ENCODE results near the gene SEC61B.
"Not testable (repeated sequence)": the region's sequence is repeated elsewhere in the genome, so short reads cannot be mapped to it uniquely, and the experiment has no call there.

SEC61B gene

DNA sequence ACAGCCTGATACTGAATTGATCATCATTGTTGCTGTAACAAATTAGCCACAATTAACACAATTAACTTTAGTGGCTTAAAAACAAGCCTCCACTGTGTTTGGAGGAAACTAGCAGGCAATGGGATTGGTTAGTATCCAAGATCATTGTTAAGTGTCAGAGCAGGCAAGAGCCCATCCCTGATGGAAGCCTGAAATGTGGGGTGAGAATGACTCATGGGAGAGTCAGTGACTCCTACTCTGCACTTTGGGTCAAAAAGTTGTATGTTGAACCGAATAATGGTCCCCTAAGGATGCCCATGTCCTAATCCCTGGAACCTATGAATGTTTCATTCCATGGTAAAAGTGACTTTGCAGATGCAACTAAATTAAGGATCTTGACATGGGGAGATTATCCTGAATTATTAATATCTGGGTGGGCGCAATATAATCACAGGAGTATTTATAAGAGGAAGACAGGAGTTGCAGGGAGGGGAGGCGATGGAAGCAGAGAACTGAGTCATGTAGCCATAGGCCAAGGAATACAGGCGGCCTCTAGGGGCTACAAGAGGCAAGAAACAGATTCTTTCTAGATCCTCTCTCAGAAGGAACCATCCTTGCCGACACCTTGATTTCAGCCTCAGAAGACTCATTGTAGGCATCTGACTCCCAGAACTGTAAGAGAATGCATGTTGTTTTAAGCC, 29.2 kb upstream of the SEC61B start:
- no peak for DNase-seq (ENCODE audit: low spot score)

DNA sequence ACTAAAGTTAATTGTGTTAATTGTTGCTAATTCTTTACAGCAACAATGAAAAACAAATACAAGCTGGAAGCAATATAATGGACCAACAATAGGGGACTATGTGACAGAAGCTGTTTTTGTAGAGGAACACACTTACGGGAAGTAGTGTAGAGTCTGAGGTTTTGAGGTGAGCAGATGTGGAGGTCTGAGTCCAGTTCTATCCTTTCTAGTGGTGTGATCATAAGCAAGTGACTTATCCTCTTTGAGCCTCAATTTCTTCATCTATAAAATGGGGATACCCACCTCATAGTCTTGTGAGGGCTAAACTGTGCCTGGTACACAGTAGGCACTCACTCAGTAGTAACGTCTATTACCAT, 28.6 kb upstream of the SEC61B start:
- no peak for DNase-seq (ENCODE audit: low spot score)

DNA sequence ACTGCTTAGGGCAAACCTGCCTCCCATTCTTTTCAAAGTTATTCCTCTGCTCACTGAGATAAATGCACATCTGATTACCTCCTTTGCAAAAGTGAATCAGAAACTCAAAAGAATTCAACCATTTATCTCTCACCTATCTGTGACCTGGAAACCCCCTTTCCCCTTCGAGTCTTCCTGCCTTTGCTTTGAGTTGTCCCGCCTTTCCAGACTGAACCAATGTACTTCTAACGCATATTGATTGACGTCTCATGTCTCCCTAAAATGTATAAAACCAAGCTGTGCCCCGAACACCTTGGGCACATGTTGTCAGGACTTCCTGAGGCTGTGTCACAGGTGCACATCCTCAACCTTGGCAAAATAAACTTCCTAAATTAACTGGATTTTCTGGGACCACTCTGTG, 25.6 kb upstream of the SEC61B start:
- DNase-seq (ENCODE audit: low spot score): not testable (repeated sequence)

DNA sequence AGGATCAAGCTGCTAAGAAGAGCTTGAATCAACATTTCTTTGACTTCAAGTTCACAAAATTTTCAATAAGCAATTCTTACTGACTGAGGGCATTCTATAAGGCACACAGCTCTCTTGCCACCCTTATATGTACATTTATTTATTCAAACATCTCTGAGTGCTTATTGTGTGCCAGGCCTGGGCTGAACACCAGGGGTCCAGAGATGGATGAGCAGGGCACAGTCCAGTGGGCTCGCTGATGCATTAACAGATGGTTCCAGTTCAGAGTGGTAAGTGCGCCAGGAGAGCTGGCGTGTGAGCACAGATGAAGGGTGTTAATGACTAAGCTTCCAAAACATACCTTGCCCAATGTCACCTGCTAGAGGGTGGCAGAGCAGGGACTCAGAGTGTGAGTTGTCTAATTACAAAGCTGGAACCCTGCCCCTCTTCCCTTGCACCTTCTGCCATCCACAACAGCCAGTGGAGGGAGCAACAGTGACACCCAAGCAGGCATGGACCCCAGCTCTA, 24.9 kb upstream of the SEC61B start:
- no peak for DNase-seq (ENCODE audit: low spot score)

DNA sequence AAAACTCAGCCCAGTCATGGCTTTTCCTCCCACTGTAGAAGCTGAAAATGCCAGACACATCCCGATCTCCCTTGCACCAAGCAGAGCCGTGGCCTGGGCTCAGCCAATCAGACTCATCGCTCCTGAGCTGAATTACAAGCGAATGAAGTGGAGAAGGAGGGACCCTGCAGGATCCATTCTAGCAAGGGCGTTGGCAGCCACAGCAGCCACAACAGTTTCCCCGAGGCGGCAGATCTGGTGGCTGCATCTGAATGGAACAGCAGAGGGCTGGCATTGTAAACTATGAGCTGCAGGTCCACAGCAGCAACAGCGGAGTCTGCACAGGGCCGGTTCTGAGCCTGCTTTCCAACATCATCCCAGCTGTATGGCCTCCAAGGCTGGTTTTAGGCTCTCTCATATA, 24.1 kb upstream of the SEC61B start:
- no peak for DNase-seq (ENCODE audit: low spot score)

DNA sequence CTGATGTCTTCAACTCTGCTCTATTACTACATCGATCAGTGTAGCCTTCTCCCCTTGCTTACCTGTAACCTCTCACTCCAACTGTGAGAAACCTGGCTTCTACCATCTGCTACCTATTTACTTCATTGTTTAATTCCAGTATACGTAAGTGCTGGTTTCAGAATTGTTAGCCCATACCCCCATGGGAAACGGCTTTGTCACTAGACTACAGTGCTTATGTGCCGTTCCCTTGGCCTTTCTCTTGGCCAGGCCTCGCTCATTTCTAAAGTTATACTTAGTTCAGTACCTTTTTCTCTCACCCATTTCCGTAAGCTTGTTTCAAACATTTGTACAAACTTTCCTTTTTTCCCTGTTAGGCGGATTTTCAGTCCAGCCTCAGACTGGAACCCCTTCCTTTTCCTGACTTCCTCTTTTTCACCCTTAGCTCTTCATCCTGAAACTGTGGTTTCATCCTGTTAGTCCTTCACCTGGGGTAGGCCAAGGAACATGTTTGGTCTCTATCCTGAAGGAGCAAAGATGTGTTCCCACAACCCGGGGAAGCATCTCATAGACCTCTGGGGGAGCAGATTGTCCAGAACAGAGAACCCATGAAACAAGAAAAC, 22.0 kb upstream of the SEC61B start:
- DNase-seq (ENCODE audit: low spot score): no peak

DNA sequence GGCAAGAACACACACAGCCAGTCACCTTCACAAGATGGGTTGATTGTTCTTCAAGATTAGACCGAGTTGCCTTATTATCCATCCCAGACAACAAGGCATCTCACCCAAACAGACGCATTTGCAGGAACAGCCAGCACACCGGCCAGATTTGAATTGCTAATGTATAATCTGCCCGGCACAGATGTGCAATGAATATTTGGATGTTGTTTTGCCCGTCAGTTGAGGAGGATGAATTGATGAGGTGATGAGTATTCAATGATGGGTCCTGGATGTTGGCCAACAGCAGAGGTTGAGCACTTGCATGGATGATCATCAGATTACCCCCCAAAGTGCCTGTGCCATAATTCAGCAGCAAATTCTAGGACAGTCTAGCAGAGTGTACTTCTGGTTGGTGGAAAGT, 20.5 kb upstream of the SEC61B start:
- no peak for DNase-seq (ENCODE audit: low spot score)

DNA sequence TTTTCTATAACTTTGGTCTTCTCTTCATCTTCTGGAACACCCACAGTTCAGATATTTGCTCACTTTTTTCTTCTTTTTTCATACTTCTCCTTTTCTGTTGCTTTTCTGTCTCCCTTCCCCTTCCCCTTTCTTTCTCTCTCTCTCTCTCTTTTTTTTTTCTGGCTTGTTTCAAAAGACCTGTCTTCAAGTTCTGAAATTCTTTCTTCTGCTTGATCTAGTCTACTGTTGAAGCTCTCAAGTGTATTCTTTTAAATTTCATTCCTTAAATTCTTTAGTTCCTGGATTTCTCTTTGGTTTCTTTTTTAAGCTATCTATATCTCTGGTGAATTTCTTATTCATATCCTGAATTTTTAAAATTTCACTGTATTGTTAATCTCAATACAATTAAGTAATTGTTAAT, 11.5 kb upstream of the SEC61B start:
- no peak for DNase-seq (ENCODE audit: low spot score)

DNA sequence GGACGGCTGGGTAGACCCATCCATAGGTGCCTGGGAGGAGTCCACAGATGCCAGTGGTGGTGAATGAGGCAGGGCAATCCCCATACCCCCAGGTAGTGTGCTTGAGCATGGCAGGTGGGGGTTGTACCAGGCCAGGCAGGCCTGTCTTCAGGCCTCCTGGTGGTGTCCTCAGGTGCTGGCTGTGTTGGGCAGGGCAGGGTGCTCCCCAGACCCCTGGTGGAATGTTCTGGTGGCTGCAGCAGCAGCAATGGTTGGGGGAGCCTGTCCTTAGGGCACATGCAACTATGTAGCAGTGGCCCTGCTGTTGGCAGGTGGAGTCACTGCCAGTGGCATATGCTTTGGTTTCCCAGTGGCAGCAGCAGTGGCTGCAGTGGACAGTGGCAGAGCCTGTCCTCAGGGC, 10.3 kb upstream of the SEC61B start:
- no peak for DNase-seq (ENCODE audit: low spot score)

DNA sequence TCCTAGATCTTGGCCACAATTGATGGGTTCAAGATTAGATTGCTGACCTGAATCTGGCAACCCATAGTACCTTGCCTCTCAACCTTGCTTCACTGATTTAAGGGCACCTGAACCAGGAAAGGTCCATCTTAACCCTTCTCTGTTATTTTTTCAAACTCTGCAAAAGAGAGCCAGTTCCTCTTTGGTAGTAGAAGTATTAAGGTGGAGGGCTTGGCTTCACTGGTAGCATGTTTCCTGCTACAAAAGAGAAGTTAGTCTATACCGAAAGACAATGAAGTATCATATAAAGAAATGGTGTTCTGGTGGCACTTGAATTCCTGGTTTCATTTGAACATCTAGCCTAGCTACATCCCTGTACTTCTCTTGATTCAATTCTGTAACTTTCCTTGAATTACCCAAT, 8.9 kb upstream of the SEC61B start:
- no peak for DNase-seq (ENCODE audit: low spot score)

DNA sequence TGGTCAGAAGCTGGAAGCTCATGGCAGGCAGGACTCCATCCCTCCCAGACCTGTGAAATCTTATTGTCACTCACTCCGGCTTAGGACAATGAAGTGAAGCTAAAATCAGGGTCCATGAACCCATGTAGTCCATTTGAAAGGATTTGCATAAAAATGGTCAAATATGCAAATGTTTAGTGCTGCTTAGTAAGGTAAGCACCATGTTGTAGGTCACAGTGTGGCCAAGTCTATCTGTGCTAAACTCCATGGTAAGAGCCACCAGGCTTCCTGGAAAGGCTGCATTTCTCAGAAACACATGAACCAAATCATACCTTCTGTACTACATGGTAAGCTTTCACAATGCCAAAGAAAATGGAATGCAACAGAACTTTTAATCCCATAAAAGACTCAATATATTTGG, 6.0 kb upstream of the SEC61B start:
- no peak for DNase-seq (ENCODE audit: low spot score)

DNA sequence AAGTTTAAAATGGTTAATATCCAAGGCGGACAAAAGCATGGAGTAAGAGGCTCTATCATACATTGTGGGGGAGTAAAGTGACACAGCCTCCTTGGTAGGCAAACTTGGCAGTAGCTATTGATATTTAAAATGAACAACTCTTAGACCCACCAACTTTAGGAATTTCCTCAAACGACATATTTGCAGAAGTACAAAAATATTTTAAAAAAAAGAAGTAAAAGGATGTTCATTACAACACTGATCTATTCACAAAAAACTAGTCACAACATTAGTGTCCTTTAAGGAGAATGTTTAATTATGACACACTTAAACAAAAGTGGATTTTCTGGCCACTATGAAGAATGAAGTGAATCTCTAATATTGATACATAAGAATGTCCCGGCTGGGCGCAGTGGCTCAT, 2.1 kb upstream of the SEC61B start:
- DNase-seq (ENCODE audit: low spot score): no peak

DNA sequence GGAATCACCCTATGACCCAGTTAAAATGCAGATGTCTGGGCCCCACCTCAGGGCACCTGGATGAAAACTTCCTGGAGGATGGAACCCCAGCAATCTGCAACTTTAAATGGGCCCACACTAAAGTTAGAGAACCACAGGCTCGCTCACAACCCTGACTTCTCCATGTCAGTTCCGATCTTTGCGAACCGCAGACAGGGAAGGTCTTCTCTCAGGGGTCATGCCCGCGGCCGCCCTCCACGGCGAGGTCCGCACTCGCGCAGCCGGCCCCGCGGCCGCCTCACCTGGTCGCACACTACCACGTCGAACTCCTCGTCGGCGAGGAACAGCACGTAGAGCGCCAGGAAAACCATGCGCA, 839 bp upstream of the SEC61B start:
- no peak for DNase-seq (ENCODE audit: low spot score)

DNA sequence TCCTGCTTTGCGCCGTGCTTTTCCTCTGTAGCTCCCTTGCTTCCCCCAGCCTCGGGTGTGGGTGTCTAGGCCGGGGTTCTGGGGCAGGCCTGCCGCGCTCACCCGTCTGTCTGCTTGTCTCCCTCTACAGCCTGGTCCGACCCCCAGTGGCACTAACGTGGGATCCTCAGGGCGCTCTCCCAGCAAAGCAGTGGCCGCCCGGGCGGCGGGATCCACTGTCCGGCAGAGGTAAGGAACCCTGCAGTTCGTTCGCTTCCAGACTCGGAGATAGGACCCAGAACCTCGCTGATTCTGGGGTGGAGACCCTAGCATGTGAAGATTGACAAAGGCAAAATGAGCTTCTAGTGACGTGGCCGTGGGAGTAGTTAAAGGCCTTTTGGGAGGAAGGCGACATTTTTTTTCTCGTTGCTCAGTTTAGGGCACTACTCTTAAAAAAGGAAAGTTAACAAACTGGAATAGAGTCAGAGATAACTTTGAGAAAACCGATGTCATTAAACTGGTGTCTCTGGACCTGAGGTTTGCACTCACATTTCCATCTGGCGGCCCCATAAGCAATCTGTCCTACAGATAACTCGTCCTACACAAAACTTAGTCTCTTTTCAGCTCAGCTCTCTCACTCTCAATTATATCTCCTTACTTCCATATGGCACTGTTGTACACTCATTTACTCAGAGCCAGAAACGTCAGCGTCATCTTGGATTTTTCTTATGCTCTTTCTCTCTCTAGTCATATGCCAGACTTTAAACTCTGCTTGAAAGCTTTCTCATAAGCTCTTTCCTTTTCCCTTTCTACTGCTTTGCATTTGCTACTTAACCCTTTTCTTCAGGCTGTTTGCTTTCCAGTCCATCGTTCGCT, 561 bp downstream of the SEC61B start:
- peak; percentile 23 for DNase-seq (ENCODE audit: low spot score)

DNA sequence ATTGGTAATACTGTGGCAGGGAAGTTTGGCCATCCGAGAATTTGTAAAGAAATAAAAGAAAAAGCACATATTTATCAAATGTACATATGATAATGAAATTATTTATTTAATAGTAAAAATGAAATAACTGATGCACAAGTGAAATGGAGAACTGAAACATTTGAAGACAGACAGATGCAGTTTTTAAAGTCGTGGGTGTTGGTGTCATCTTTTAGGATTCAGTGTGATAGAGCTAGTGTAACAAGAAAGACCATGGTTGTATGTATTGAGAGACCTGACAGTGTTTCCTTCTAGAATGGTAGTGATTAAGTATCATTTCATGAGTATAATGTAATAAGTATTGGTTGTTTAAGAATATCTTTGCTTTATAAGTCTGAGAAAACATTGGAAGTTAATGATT, 2.4 kb downstream of the SEC61B start:
- no peak for DNase-seq (ENCODE audit: low spot score)

DNA sequence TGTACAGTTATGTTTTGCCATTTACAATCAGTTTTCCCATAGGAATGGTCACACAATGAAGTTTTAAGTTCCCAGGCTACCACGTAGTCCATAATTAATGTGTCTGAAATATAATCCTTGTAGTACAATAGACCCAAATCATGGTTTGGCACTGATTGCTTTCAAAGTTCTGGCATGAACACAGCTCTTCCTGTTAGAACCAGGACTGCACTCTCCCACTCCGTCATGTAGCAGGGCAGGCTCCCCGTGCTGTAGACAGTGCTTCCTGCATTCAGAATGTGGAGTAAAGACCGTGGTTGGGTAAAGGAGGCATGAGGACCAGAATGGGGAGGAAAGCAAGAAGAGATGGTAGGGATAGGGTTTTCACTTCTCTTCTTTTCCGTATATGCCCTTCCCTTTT, 4.0 kb downstream of the SEC61B start:
- DNase-seq (ENCODE audit: low spot score): no peak

DNA sequence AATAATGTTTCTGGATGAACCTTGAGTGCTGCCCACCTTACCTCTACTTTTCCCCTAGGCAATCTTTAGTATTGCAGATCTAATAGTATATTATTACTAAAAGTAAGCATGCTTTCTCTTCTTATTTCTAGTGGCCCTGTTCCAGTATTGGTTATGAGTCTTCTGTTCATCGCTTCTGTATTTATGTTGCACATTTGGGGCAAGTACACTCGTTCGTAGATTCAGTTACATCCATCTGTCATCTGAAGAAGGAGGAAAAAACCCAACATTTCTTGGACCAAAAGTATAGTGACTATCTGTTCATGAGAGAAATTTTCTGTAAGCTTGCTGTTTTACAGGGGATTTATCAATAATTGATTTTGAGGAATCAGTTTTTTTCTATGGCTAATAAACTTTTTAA, 8.1 kb downstream of the SEC61B start:
- DNase-seq (ENCODE audit: low spot score): no peak

DNA sequence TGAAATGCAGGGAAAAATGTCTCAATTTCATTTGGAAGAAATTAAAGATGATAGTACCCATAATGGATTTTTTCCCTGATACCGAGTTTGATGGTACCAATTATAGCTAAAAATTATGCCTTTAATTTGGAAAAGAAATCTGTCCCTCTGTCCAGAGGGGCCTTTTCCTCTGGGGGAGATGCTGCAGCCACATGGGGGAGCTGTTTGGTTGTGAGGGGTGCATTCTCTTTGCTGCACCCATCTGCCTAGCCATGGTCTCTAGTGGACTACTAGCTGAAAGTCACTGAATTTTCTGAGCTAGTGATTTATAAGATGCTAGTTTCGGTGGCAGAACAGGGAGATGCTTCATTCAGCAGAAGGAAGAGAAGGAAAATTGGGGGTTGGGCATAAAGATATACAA, 9.6 kb downstream of the SEC61B start:
- DNase-seq (ENCODE audit: low spot score): peak; percentile 21

DNA sequence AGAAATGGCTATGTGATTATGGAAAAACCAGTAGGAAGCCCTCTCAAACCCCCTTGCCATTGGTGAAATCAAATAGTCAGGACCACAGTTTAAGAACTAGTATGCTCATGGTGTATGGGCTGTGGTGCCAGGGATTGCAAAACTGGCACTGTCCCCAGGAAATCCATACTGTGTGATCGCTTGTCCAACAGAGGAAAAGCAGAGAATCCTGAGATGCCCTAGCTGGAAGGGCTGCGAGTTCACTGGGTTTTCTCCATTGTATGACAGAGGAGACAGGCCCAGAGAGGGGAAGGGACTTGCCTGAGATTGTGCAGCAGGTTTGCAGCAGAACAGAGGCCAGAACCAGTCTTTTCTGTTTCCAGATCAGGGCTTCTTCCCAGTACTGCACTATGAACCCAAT, 12.5 kb downstream of the SEC61B start:
- no peak for DNase-seq (ENCODE audit: low spot score)

DNA sequence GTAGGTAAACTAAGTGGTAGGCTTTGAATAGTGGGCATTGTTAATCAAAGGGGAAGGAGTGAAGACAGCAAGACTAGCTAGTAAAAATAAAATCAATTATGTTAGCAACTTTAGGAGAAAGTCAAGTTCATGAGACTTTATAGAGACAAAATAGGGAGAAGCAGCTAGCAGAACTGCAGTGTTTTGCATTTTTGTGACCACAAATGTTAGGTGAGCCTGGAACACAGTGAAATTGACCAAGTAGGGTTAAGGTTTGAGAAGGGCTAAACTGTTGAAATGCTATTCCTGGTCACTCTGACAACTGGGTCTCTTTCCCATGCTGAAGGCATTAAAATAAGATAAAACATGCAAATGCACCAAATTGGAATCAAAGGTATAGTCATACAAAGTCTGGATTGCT, 13.0 kb downstream of the SEC61B start:
- no peak for DNase-seq (ENCODE audit: low spot score)

DNA sequence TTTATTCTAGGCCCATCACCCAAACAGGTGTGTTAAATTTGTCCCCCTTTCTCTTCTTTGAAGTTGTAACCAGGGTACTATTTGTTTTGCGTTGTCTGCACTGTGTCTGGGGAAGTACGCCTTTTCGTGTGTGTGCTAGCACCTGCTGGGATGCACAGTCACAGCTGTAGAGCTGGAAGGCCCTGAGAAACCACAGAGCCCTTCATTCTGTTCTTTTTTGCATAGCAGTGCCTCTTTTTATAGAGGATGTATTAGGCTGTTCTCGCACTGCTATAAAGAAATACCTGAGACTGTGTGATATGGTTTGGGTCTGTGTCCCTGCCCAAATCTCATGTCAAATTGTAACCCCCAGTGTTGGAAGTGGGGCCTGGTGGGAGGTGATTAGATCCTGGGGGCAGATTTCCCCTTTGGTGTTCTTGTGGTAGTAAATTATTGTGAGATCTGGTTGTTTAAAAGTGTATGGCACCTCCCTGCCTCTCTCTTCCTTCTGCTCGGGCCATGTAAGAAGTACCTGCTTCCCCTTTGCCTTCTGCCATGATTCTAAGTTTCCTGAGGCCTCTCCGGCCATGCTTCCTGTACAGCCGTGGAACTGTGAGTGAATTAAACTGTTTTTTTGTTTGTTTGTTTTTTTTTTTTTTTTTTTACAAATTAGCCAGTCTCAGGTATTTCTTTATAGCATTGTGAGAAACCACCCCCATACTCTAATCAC, 14.0 kb downstream of the SEC61B start:
- DNase-seq (ENCODE audit: low spot score): no peak

DNA sequence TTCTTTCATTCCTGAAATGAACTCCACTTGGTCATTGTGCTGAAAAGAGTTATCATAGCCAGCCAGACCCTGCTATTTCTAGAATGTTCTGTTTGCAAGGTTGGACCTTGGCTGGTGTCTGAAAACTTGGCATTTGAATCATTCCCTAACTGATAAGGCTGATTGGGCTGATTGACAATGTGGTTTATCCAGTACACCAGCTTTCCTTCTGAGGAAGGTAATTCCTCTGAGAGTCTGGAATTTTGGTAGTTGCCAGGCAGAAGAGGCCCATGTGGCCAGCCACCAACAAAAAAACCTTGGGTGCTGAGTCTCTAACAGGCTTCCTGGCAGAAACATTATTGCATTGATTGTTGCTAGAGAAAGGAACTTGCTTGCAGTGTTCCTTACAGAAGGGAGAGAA, 15.3 kb downstream of the SEC61B start:
- DNase-seq (ENCODE audit: low spot score): no peak

DNA sequence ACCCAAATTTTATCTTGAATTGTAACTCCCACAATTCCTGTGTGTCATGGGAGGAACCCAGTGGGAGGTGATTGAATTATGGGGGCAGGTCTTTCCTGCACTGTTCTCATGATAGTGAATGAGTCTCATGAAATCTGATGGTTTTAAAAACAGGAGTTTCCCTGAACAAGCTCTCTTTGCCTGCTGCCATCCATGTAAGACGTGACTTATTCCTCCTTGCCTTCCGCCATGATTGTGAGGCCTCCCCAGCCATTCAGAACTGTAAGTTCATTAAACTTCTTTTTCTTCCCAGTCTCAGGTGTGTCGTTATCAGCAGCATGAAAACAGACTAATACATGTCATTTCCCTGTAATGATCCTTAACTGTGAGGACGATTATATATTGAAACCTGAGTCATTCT, 15.8 kb downstream of the SEC61B start:
- not testable (repeated sequence) for DNase-seq (ENCODE audit: low spot score)

All from hematopoietic multipotent progenitor cell treated with erythropoietin and hydrocortisone succinate and interleukin-3 and kit ligand, for 15 days (in vitro differentiated cells).